Measurements from ENCODE around the gene CDIP1. TPM values are rescaled to one million over a fixed set of nuclear protein-coding genes. Genes with fewer than 3 reads are reported as not detected.

Gene CDIP1
- total RNA-seq, 2 experiments from 2014 or later = 13.5 to 34.2 TPM

DNA sequence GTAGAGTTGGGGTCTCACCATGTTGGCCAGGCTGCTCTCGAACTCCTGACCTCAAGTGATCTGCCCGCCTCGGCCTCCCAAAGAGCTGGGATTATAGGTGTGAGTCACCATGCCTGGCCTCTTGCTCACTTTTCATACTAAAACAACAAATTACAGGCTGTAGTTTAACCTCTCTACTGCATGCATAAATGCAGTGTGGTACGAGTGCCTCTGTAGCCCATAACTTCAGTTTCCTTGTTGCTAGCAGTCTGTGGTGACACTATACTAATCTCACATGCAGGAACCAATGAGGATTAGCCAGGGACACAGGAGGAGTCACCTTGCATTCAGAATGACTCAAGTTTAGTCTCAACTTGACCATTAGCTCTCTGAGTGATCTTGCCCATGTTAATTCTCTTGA, 42.3 kb downstream of the CDIP1 start:
- peaks cover 34% of the 10 kb centered on the region; the same call in 1 of the 2 replicates for H3K36me3 ChIP-seq (ENCODE audit: insufficient read depth, low read length)
- no peak overlapping the region for H3K4me3 ChIP-seq (ENCODE audit: low read depth, low read length, poor library complexity, severe bottlenecking)
- no peak overlapping the region for H3K27ac ChIP-seq (ENCODE audit: low read depth, low read length, poor library complexity, severe bottlenecking)
- DNase-seq (ENCODE audit: low spot score) = no peak
- H3K9me2 ChIP-seq (ENCODE audit: insufficient read depth, low read length) = no peaks in the 10 kb centered on the region
- H3K9me3 ChIP-seq (ENCODE audit: low read length) = no peaks in the 10 kb centered on the region
- ChIA-PET POLR2A (no interaction called here), CTCF (ENCODE audit: unreplicated experiment) (no interaction called here)
- H2AFZ ChIP-seq (ENCODE audit: low read length) = no peak overlapping the region
- no TSS peak for BruUV-seq (replicated peaks)
- H3K4me2 ChIP-seq (ENCODE audit: low read length) = no peak overlapping the region
- TF ChIP-seq, protein P1, sequence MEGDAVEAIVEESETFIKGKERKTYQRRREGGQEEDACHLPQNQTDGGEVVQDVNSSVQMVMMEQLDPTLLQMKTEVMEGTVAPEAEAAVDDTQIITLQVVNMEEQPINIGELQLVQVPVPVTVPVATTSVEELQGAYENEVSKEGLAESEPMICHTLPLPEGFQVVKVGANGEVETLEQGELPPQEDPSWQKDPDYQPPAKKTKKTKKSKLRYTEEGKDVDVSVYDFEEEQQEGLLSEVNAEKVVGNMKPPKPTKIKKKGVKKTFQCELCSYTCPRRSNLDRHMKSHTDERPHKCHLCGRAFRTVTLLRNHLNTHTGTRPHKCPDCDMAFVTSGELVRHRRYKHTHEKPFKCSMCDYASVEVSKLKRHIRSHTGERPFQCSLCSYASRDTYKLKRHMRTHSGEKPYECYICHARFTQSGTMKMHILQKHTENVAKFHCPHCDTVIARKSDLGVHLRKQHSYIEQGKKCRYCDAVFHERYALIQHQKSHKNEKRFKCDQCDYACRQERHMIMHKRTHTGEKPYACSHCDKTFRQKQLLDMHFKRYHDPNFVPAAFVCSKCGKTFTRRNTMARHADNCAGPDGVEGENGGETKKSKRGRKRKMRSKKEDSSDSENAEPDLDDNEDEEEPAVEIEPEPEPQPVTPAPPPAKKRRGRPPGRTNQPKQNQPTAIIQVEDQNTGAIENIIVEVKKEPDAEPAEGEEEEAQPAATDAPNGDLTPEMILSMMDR (conservative IDR thresholded peaks at IDR 0.05; ENCODE audit: low read length) = no peak
- TF ChIP-seq EZH2phosphoT487 (IDR thresholded peaks at IDR 0.05; ENCODE audit: borderline replicate concordance, low read depth, low read length) = no peak
- intact Hi-C loops (cut with micrococcal nuclease; ENCODE audit: unreplicated experiment) = no loop called here
- H4K20me1 ChIP-seq (ENCODE audit: insufficient read depth, low read length) = no peaks in the 10 kb centered on the region
- H3K4me1 ChIP-seq (ENCODE audit: insufficient read depth, low read length, poor library complexity, severe bottlenecking) = no peaks in the 10 kb centered on the region
- H3K79me2 ChIP-seq (ENCODE audit: insufficient read depth, low read depth, low read length) = no peaks in the 10 kb centered on the region; the same call in 1 of the 2 replicates

DNA sequence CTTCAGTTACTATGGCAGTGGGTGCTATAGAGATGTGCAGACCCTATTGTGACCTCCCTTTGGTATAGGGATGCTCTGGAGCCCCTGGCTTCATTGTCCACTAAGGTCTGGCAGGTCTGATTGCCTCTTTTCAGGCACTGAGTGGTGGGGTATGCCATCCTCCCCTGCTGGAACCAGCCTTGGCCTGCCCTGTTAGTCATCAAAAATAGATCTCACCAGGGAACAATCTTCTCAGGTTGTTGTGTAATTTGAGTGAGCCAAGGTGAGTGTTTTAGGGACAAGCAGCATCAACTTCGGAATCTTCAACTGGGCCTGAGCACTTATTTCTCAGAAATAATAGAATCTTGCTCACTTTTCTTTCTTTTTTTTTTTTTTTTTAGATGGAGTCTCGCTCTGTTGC, 42.8 kb downstream of the CDIP1 start:
- no peak for TF ChIP-seq EZH2phosphoT487 (IDR thresholded peaks at IDR 0.05; ENCODE audit: borderline replicate concordance, low read depth, low read length)
- TF ChIP-seq, protein P1 (conservative IDR thresholded peaks at IDR 0.05; ENCODE audit: low read length) = no peak
- Histone ChIP-seq H3K79me2 (ENCODE audit: insufficient read depth, low read depth, low read length) (no peaks in the 10 kb centered on the region; the same call in 1 of the 2 replicates), H3K9me2 (ENCODE audit: insufficient read depth, low read length) (no peaks in the 10 kb centered on the region), H3K9me3 (ENCODE audit: low read length) (no peaks in the 10 kb centered on the region), H3K27ac (ENCODE audit: low read depth, low read length, poor library complexity, severe bottlenecking) (no peak overlapping the region), H3K4me2 (ENCODE audit: low read length) (no peak overlapping the region), H3K4me1 (ENCODE audit: insufficient read depth, low read length, poor library complexity, severe bottlenecking) (no peaks in the 10 kb centered on the region), H3K4me3 (ENCODE audit: low read depth, low read length, poor library complexity, severe bottlenecking) (no peak overlapping the region), H2AFZ (ENCODE audit: low read length) (no peak overlapping the region), H3K36me3 (ENCODE audit: insufficient read depth, low read length) (peaks cover 39% of the 10 kb centered on the region; the same call in 1 of the 2 replicates), H4K20me1 (ENCODE audit: insufficient read depth, low read length) (no peaks in the 10 kb centered on the region)
- POLR2A ChIA-PET = no interaction called here
- BruUV-seq (replicated peaks) = no TSS peak
- intact Hi-C loops (cut with micrococcal nuclease; ENCODE audit: unreplicated experiment) = no loop called here
- CTCF ChIA-PET (ENCODE audit: unreplicated experiment) = no interaction called here
- DNase-seq (ENCODE audit: low spot score) = no peak

DNA sequence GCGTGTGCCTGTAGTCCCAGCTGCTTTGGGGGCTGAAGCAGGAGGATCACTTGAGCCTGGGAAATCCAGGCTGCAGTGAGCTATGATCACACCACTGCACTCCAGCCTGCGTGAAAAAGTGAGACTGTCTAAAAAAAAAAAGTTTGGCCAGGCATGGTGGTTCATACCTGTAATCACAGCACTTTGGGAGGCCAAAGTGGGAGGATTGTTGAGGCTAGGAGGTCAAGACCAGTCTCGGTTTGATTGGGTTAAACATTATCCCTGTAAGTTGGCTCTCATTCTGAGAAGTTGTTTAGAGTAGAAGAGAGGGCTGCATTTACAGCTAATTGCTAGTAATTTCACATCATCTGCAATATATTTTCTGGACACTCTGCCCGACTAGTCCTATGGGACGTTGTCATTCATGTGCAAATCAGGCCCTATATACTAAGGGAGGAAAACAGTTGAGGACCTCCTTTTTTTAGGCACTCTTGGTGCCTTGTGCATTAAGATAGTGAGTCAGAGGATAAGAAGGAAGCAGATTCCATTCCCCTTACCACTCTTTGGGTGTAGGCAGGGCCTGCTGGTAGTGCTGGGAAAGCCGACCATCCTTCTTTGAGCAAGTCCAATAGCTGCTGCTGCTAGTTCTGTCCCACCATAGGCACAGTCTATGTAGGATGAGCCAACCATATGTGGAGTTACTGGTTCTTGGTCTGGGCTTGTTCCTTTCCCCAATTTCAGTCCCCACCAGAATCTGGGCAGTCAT, 43.7 kb downstream of the CDIP1 start:
- Histone ChIP-seq H3K79me2 (ENCODE audit: insufficient read depth, low read depth, low read length) (no peaks in the 10 kb centered on the region; the same call in 1 of the 2 replicates), H3K4me1 (ENCODE audit: insufficient read depth, low read length, poor library complexity, severe bottlenecking) (no peaks in the 10 kb centered on the region), H4K20me1 (ENCODE audit: insufficient read depth, low read length) (no peaks in the 10 kb centered on the region), H3K9me2 (ENCODE audit: insufficient read depth, low read length) (no peaks in the 10 kb centered on the region), H2AFZ (ENCODE audit: low read length) (no peak overlapping the region), H3K27ac (ENCODE audit: low read depth, low read length, poor library complexity, severe bottlenecking) (no peak overlapping the region), H3K4me2 (ENCODE audit: low read length) (no peak overlapping the region), H3K4me3 (ENCODE audit: low read depth, low read length, poor library complexity, severe bottlenecking) (no peak overlapping the region), H3K36me3 (ENCODE audit: insufficient read depth, low read length) (peaks cover 46% of the 10 kb centered on the region), H3K9me3 (ENCODE audit: low read length) (no peaks in the 10 kb centered on the region)
- no TSS peak for BruUV-seq (replicated peaks)
- ChIA-PET CTCF (ENCODE audit: unreplicated experiment) (no interaction called here), POLR2A (interaction anchor here (0.6 kb wide), 1 partner anchor 135 kb away, joined by 5 read pairs; no protein-coding TSS in a partner anchor)
- DNase-seq (ENCODE audit: low spot score) = no peak
- intact Hi-C loops (cut with micrococcal nuclease; ENCODE audit: unreplicated experiment) = no loop called here
- TF ChIP-seq EZH2phosphoT487 (IDR thresholded peaks at IDR 0.05; ENCODE audit: borderline replicate concordance, low read depth, low read length) = no peak
- TF ChIP-seq, protein P1 (conservative IDR thresholded peaks at IDR 0.05; ENCODE audit: low read length) = no peak

Data from OCI-LY7 (cell line).